ENCODE results near the gene SLC8A3. TPM values are rescaled to one million over a fixed set of nuclear protein-coding genes. Genes with fewer than 3 reads are reported as not detected.

The SLC8A3 gene
- total RNA-seq, 6 experiments from 2014 or later, result not detected

DNA sequence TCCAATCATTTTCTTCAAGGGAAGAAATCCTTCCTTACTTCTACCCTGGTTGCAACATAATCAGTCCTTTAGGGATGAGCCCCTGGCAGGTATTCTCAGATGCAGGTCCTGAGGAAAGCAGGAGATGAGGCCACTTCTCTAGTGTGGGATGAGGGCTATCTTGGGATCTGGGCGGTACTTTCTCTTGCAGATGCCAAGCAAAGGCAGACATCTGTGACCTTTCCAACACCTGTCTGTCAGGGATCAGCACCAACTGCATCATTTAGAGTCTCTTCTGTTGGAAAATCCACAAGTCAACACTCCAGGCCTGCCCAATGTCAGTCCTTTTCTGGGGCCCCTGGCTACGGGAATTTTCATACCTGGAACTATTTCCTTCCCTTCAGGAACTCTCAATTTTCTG, 129.2 kb downstream of the SLC8A3 start:
- H3K4me3 Mint-ChIP-seq, result no peak overlapping the region
- H3K27ac Mint-ChIP-seq, result no peak overlapping the region
- peaks cover 3% of the 10 kb centered on the region for H3K27me3 Mint-ChIP-seq (ENCODE audit: insufficient read depth)
- TF ChIP-seq, protein P1, sequence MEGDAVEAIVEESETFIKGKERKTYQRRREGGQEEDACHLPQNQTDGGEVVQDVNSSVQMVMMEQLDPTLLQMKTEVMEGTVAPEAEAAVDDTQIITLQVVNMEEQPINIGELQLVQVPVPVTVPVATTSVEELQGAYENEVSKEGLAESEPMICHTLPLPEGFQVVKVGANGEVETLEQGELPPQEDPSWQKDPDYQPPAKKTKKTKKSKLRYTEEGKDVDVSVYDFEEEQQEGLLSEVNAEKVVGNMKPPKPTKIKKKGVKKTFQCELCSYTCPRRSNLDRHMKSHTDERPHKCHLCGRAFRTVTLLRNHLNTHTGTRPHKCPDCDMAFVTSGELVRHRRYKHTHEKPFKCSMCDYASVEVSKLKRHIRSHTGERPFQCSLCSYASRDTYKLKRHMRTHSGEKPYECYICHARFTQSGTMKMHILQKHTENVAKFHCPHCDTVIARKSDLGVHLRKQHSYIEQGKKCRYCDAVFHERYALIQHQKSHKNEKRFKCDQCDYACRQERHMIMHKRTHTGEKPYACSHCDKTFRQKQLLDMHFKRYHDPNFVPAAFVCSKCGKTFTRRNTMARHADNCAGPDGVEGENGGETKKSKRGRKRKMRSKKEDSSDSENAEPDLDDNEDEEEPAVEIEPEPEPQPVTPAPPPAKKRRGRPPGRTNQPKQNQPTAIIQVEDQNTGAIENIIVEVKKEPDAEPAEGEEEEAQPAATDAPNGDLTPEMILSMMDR (IDR thresholded peaks at IDR 0.05), result no peak
- H3K4me1 Mint-ChIP-seq (ENCODE audit: low read depth), result no peaks in the 10 kb centered on the region
- DNase-seq, result no peak
- H3K9me3 Mint-ChIP-seq, result peaks cover 15% of the 10 kb centered on the region
- H3K36me3 Mint-ChIP-seq (ENCODE audit: low read depth), result no peaks in the 10 kb centered on the region; the same call in 1 of the 2 replicates

DNA sequence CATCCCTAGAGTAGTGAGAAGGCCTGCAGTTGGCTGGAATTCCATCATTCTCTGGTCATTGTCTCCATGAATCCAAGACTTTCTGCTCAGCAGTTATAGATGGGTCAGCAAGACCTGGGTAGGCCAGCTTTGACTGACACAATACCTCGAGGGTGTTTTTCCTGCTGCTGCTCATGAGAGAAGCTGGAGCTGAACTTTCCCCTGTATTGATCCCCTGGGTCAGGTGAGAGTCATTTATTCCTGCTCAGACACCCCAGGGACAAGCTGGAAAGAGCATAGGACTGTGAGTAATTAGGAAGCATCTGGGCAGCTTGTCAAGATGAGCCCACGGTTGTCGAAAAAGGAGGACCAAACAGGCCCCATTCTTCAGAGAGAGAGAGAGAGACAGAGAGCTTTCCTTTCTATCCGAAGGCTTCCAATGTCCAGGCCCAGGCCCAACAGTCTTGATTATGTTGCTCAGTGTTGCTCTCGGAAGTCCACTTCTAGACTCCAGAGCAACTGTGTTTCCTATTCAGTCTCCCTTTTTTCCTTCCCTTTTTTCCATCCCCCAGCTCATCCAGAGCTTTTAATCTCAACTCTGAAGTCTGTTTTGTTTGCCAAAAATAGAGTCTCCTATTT, 131.1 kb downstream of the SLC8A3 start:
- TF ChIP-seq, protein P1 (IDR thresholded peaks at IDR 0.05), result no peak
- Mint-ChIP-seq H3K36me3 (ENCODE audit: low read depth) (no peaks in the 10 kb centered on the region; the same call in 1 of the 2 replicates), H3K27ac (no peak overlapping the region), H3K27me3 (ENCODE audit: insufficient read depth) (peaks cover 3% of the 10 kb centered on the region), H3K4me1 (ENCODE audit: low read depth) (no peaks in the 10 kb centered on the region), H3K9me3 (peaks cover 15% of the 10 kb centered on the region), H3K4me3 (no peak overlapping the region)
- no peak for DNase-seq

DNA sequence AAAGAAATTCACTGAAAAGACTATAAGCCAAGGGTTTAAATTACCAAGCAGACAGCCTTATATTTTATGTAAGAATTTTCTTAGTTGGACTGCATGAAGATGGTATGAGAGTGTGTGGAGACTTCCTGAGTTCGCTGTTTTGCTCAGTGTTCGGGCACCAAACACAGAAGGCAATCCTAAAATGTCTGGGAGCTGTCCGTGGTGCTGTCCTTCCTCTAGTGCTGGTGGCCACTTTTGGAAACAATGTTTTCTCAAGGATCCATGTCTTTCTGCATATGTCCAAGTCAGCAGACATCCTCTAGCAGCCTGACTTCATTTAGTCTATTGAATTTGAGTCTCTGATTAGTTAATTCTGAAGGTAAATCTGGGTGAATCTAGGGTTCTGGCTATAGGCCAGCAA, 135.8 kb downstream of the SLC8A3 start:
- no peak overlapping the region for H3K27ac Mint-ChIP-seq
- no peak overlapping the region for H3K4me3 Mint-ChIP-seq
- H3K4me1 Mint-ChIP-seq (ENCODE audit: low read depth), result no peaks in the 10 kb centered on the region
- H3K27me3 Mint-ChIP-seq (ENCODE audit: insufficient read depth), result peaks cover 3% of the 10 kb centered on the region
- H3K9me3 Mint-ChIP-seq, result peaks cover 7% of the 10 kb centered on the region
- H3K36me3 Mint-ChIP-seq (ENCODE audit: low read depth), result no peaks in the 10 kb centered on the region
- no peak for DNase-seq
- TF ChIP-seq, protein P1 (IDR thresholded peaks at IDR 0.05), result no peak

DNA sequence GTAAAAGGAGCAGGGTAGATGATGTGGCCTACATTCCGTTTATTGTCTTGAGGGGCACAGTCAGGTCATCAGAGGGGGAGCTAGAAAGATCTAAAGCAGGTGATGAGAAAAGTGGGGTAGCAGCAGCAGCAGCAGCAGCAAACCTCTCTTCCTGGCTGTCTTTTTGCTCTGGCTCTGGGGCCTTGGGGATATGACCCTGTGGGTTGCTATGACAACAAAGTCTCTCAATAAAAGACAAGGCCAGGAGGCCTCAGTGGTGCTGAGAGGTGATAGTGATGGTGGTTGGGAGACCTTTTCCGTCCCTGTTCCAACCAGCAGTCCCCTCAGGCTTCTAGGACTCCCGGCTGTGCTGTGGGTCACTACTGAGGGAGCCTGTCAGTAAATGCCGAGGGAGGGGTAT, 138.6 kb downstream of the SLC8A3 start:
- TF ChIP-seq, protein P1 (IDR thresholded peaks at IDR 0.05), result no peak
- Mint-ChIP-seq H3K9me3 (no peaks in the 10 kb centered on the region; the same call in 1 of the 2 replicates), H3K4me1 (ENCODE audit: low read depth) (0 out of 2 replicates have a peak, but pooled peaks cover 5% of the 10 kb centered on the region), H3K27me3 (ENCODE audit: insufficient read depth) (peaks cover 2% of the 10 kb centered on the region), H3K4me3 (no peak overlapping the region), H3K36me3 (ENCODE audit: low read depth) (no peaks in the 10 kb centered on the region), H3K27ac (no peak overlapping the region)
- no peak for DNase-seq

DNA sequence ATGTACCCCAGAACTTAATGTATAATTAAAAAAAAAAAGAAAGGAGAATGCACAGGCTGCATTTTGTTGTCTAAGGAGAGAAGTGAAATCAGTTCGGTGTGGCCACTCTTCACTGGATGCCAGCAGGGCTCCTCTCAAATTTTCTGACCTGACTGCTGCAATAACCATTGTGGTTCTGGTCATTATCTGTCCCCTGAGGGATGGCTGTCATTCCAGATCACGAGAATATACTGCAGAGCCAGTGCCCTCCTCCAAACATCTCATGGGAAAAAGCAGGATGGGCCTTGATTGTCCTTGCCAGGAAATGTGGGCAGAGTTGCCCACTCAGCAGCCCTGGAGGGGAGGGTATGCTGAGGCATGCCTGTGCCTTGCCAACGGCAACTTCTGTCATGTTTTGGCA, 139.1 kb downstream of the SLC8A3 start:
- DNase-seq, result no peak
- Mint-ChIP-seq H3K4me1 (ENCODE audit: low read depth) (0 out of 2 replicates have a peak, but pooled peaks cover 9% of the 10 kb centered on the region), H3K9me3 (no peaks in the 10 kb centered on the region; the same call in 1 of the 2 replicates), H3K27me3 (ENCODE audit: insufficient read depth) (peaks cover 2% of the 10 kb centered on the region), H3K27ac (no peak overlapping the region), H3K36me3 (ENCODE audit: low read depth) (no peaks in the 10 kb centered on the region), H3K4me3 (no peak overlapping the region)
- TF ChIP-seq, protein P1 (IDR thresholded peaks at IDR 0.05), result no peak
